Panc1 (cell line): ENCODE results near the gene SORCS1. TPM values are rescaled to one million over a fixed set of nuclear protein-coding genes. Genes with fewer than 3 reads are reported as not detected.

Experiments
- ATAC-seq: fragments of 200-7000 bp; cut with Tn5 transposase; 2 replicates; pipeline ENCODE4 v1.9.1; 2020; ENCODE audit warnings: mild to moderate bottlenecking, moderate library complexity
- BruUV-seq: library from RNA; stranded (reverse); fragments of 400-500 nt; replicated peaks from 2 replicates; lab custom pipeline; 2021; lab: Mats Ljungman, UMichigan
- CTCF ChIA-PET: fragments of 300-600 bp; sonication (Branson Sonifier 250); formaldehyde crosslinking; loops from one replicate; lab custom pipeline; 2022; ENCODE audit warnings: antibody characterized with exemption; lab: Charles Lee
- POLR2A ChIA-PET: fragments of 300-600 bp; sonication (Branson Sonifier 250); formaldehyde crosslinking; loops from one replicate; lab custom pipeline; 2022; ENCODE audit warnings: antibody characterized with exemption; lab: Charles Lee
- DNase-seq: peaks from one replicate; pipeline ENCODE4 v3.0.0-alpha.2; 2010; ENCODE audit warnings: low read depth, low spot score
- H3K27ac ChIP-seq: 2 replicates; pipeline ENCODE4 v1.5.1; 2011; ENCODE audit warnings: mild to moderate bottlenecking, low read length, inconsistent platforms
- H3K27me3 ChIP-seq: fragments of 200-500 bp; sonication (Bioruptor generic); 2 replicates; pipeline ENCODE4 v1.6.0; 2014; ENCODE audit warnings: low read length, inconsistent platforms; ENCODE audit not compliant: control insufficient read depth, insufficient read depth
- H3K36me3 ChIP-seq: fragments of 200-500 bp; sonication (Bioruptor generic); 2 replicates; pipeline ENCODE4 v1.5.1; 2014; ENCODE audit warnings: inconsistent platforms, mild to moderate bottlenecking, low read length, moderate library complexity; ENCODE audit not compliant: control insufficient read depth, insufficient read depth
- H3K4me1 ChIP-seq: 2 replicates; pipeline ENCODE4 v1.5.1; 2011; ENCODE audit warnings: inconsistent platforms, mild to moderate bottlenecking, low read length, moderate library complexity; ENCODE audit not compliant: control insufficient read depth, insufficient read depth
- H3K4me3 ChIP-seq, 2 experiments: 2 replicates each; pipeline ENCODE4 v1.5.1; 2011 to 2012; ENCODE audit warnings: low read depth in 2 of 2, low read length in 2 of 2, mild to moderate bottlenecking in 2 of 2, inconsistent platforms in 1 of 2, moderate library complexity in 1 of 2
- H3K9me3 ChIP-seq: fragments of 200-500 bp; sonication (Bioruptor generic); 2 replicates; pipeline ENCODE4 v1.5.1; 2014; ENCODE audit warnings: low read depth, mild to moderate bottlenecking, inconsistent platforms, low read length, moderate library complexity; ENCODE audit not compliant: control insufficient read depth, insufficient read depth
- POLR2AphosphoS5 ChIP-seq: IDR thresholded peaks from 2 replicates; pipeline ENCODE4 v1.6.1; 2012; ENCODE audit warnings: mild to moderate bottlenecking, low read depth, low read length, moderate library complexity
- SIN3A ChIP-seq: IDR thresholded peaks from 2 replicates; pipeline ENCODE4 v1.6.1; 2012; ENCODE audit warnings: low read depth, mild to moderate bottlenecking, low read length, moderate library complexity, borderline replicate concordance; ENCODE audit not compliant: insufficient read depth
- TCF7L2 ChIP-seq: IDR thresholded peaks from 2 replicates; pipeline ENCODE4 v1.6.1; 2011; ENCODE audit warnings: mild to moderate bottlenecking, low read depth, low read length, inconsistent platforms
- in situ Hi-C: cut with HindIII; loops from 2 replicates; pipeline ENCODE4 v1.10.0; 2016; ENCODE audit warnings: low sequenced_read_pairs, low pct_unique_long_range_greater_than_20kb
- intact Hi-C: fragments of 100-400 bp; cut with micrococcal nuclease; formaldehyde crosslinking; loops from one replicate; pipeline ENCODE4 v1.10.0; 2022; ENCODE audit not compliant: unreplicated experiment
- total RNA-seq: library from RNA; stranded (reverse); gene quantifications from one replicate; pipeline ENCODE4 v1.2.1, GENCODE V29; 2021; ENCODE audit not compliant: unreplicated experiment
- TF ChIP-seq, protein P1 (sequence below): fragments of 450-650 bp; IDR thresholded peaks from 2 replicates; pipeline ENCODE4 v1.5.1; 2017; ENCODE audit warnings: mild to moderate bottlenecking
- TF ChIP-seq, protein P2 (sequence below), 2 experiments: IDR thresholded peaks; 2 replicates each; pipeline ENCODE4 v1.6.1; 2011 to 2012; ENCODE audit warnings: low read depth in 2 of 2, control low read depth in 1 of 2, low read length in 1 of 2, mild to moderate bottlenecking in 1 of 2, moderate library complexity in 1 of 2; ENCODE audit not compliant: insufficient read depth in 1 of 2

SORCS1 gene
- total RNA-seq, 1 experiment from 2014 or later = not detected

DNA sequence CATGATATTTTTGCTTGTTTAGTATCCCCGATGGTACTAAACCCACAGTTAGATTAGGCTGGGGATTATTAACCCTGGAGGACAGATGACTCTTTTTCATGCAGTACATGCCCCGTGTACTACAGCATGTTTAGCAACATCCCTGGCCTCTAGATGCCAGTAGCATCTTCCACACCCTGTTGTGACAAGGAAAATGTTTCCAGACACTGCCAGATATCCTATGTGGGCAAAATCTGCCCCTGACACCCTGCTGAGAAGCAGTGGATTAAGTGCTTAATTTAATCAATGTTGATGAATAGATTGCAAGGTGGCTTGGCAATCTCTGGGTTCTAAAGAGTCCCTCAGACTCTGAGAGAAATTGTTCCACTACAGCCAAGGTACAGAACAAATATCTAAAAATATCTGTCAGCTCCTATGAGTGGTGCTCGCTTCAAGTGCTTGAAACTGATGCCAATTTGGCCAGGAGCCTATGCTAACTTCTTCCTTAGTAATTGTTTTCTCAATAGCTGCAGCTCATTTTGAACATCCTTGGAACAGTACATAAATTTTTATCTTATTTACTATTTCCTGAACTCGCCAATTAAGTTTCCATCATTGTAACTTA is 247.0 kb downstream of the SORCS1 start:
- no TSS peak for BruUV-seq
- no peaks in the 10 kb centered on the region for H3K4me1 ChIP-seq
- H3K27ac ChIP-seq = no peak overlapping the region
- H3K27me3 ChIP-seq = no peaks in the 10 kb centered on the region
- H3K4me3 ChIP-seq = no peak overlapping the region
- ChIA-PET CTCF (no interaction called here), POLR2A (no interaction called here)
- no peaks in the 10 kb centered on the region for H3K9me3 ChIP-seq
- no peak for DNase-seq
- H3K36me3 ChIP-seq = no peaks in the 10 kb centered on the region
- in situ Hi-C loops (no loop called here), intact Hi-C loops (no loop called here)
- no peak for ATAC-seq
- TF ChIP-seq, protein P1, sequence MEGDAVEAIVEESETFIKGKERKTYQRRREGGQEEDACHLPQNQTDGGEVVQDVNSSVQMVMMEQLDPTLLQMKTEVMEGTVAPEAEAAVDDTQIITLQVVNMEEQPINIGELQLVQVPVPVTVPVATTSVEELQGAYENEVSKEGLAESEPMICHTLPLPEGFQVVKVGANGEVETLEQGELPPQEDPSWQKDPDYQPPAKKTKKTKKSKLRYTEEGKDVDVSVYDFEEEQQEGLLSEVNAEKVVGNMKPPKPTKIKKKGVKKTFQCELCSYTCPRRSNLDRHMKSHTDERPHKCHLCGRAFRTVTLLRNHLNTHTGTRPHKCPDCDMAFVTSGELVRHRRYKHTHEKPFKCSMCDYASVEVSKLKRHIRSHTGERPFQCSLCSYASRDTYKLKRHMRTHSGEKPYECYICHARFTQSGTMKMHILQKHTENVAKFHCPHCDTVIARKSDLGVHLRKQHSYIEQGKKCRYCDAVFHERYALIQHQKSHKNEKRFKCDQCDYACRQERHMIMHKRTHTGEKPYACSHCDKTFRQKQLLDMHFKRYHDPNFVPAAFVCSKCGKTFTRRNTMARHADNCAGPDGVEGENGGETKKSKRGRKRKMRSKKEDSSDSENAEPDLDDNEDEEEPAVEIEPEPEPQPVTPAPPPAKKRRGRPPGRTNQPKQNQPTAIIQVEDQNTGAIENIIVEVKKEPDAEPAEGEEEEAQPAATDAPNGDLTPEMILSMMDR = no peak
- TF ChIP-seq POLR2AphosphoS5 = no peak
- TF ChIP-seq, protein P2, sequence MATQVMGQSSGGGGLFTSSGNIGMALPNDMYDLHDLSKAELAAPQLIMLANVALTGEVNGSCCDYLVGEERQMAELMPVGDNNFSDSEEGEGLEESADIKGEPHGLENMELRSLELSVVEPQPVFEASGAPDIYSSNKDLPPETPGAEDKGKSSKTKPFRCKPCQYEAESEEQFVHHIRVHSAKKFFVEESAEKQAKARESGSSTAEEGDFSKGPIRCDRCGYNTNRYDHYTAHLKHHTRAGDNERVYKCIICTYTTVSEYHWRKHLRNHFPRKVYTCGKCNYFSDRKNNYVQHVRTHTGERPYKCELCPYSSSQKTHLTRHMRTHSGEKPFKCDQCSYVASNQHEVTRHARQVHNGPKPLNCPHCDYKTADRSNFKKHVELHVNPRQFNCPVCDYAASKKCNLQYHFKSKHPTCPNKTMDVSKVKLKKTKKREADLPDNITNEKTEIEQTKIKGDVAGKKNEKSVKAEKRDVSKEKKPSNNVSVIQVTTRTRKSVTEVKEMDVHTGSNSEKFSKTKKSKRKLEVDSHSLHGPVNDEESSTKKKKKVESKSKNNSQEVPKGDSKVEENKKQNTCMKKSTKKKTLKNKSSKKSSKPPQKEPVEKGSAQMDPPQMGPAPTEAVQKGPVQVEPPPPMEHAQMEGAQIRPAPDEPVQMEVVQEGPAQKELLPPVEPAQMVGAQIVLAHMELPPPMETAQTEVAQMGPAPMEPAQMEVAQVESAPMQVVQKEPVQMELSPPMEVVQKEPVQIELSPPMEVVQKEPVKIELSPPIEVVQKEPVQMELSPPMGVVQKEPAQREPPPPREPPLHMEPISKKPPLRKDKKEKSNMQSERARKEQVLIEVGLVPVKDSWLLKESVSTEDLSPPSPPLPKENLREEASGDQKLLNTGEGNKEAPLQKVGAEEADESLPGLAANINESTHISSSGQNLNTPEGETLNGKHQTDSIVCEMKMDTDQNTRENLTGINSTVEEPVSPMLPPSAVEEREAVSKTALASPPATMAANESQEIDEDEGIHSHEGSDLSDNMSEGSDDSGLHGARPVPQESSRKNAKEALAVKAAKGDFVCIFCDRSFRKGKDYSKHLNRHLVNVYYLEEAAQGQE (IDR thresholded peaks at IDR 0.05; ENCODE audit: insufficient read depth in 1 of 2, low read depth in 2 of 2, low read length in 1 of 2) = no peak
- TF ChIP-seq SIN3A = no peak
- TF ChIP-seq TCF7L2 = no peak

DNA sequence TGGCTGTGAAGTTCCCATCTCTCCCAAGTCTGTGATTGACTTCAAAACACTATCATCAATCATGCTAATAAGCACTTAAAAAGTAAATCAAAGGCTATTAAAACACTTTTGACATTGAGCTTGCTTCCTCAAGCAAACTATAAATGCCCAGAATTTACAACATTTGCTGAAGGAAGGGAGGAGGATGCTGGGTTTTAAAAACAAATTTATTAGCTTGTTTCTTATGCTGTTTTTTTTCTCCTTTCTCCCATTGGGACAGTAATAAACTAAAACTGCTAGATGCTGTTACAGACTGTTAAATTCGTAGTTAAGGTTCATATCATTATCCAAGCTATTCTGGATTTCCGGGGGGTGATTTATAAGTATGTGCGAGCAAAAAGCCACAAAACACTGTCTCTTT is 250.5 kb downstream of the SORCS1 start:
- Histone ChIP-seq H3K4me1 (no peaks in the 10 kb centered on the region), H3K4me3 (no peak overlapping the region), H3K27ac (no peak overlapping the region), H3K36me3 (no peaks in the 10 kb centered on the region), H3K27me3 (no peaks in the 10 kb centered on the region), H3K9me3 (no peaks in the 10 kb centered on the region)
- POLR2A ChIA-PET = no interaction called here
- no TSS peak for BruUV-seq
- in situ Hi-C loops = no loop called here
- intact Hi-C loops = no loop called here
- DNase-seq (no peak), ATAC-seq (no peak)
- TF ChIP-seq TCF7L2 (no peak), SIN3A (no peak), POLR2AphosphoS5 (no peak)
- TF ChIP-seq, protein P1 = no peak
- TF ChIP-seq, protein P2 (IDR thresholded peaks at IDR 0.05; ENCODE audit: insufficient read depth in 1 of 2, low read depth in 2 of 2, low read length in 1 of 2) = no peak
- CTCF ChIA-PET = no interaction called here
